ENCODE results near the gene NPW.

Gene NPW

DNA sequence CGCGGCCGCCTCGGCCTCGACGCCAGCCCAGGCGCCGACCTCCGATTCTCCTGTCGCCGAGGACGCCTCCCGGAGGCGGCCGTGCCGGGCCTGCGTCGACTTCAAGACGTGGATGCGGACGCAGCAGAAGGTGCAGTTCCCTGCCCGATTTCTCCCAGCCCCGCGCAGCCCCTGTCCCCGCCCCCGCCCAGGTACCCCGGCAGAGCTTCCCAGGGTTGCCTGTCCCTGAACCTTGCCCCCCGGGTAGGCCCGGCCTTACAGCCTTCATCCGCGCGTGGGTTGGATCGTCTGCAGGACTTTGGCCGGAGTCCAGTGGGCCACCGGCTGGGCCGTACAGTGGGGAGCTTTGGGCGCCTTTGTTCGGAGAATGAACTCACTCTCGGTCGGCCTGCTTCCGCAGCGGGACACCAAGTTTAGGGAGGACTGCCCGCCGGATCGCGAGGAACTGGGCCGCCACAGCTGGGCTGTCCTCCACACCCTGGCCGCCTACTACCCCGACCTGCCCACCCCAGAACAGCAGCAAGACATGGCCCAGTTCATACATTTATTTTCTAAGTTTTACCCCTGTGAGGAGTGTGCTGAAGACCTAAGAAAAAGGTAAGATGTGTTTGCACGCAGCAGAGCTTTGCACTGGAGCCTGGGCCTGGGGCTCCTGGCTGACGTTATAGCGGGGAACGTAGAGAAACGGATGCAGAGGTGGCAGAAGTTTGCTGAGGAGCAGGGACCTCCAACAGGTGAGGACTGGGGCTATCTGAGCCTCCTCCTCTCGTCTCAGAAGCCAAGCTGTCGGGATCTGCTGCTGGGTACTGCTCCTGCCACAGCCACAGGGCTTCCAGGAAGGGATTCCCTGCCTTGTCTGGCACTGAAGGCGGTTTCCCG, 35.0 kb upstream of the NPW start:
- no peak for DNase-seq

DNA sequence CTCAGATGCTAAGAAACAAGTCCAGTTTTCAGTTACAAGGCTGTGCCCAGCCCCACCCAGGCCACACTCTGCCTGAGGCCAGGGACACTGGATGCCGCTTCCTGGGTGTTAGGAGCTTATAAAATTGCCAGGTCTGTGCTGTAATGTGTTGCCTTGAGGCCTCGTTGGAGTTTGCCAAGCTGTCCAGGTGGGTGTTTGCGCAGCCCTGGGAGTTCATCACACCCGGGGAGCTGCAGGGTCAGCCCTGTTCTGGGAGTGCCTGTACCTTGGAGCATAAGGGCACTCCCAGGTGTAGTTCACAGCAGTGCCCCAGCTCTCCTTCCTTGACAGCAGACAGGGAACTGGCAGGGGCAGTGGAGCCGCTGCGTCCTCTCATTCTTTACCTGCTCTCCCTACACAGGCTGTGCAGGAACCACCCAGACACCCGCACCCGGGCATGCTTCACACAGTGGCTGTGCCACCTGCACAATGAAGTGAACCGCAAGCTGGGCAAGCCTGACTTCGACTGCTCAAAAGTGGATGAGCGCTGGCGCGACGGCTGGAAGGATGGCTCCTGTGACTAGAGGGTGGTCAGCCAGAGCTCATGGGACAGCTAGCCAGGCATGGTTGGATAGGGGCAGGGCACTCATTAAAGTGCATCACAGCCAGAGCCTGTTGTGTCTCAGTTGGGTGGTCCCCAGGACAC, 34.0 kb upstream of the NPW start:
- DNase-seq = no peak

DNA sequence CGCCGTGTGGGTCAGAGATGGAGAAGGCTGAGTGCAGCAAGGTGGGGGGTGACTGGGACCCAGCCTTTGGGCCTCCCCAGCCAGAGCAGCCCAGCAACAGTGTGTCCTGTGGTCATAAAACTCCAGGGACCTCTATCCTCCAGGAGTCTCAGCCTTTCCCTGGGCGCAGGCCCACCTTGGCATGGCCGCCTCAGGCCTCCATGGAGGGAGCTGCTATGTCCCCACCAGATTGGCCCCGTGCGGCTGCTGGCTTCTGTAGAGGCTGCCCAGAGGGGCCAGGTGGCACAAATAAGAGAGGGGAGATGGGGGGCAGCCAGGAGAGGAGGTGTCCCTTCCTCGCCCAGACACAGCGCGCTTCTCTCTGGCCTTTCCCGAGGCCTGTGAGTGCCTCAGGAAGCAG, 32.4 kb upstream of the NPW start:
- no peak for DNase-seq

DNA sequence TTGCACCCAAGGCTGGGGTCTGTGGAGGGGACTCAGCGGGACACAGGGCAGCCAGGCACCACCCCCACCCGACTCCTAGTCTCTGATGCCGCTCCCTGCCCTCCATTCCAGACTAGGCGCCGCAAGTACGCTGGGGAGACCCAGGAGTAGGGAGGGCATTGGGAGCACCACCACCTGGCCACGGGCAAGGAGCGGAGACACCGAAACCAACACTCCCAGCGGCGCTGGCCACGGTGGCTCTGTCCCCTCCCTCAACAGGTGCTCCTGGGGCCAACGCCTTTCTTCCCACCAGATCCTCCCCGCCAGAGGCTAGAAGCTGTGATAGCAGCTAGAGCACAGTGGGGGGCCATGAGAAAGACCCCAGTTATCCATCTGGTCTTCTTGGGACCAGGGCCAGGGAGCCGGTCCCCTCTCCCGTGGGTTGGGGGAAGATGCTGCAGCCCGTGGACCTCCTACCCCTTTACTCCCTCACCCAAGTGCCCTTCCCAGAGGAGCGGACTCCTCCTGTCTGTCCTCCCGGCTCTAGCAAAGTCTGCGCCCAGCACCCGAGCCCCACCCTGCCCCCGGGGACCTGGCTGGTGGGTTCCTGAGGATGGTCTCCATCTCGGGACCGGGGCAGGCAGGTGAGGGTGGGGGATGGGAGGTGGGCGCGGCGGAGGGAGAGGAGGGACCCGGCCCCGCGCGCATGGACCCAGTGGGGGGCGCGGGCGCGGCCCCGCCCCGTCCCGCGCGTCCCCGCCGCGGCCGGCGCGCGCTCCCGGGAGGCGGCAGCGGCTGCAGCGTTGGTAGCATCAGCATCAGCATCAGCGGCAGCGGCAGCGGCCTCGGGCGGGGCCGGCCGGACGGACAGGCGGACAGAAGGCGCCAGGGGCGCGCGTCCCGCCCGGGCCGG, 30.1 kb upstream of the NPW start, which contains the start of gene SYNGR3:
Gene SYNGR3, plus strand, starts transcription at position 762 of the 892 bp plus-strand sequence. CDS start 133 bp downstream, outside the sequence.
- DNase-seq = no peak

DNA sequence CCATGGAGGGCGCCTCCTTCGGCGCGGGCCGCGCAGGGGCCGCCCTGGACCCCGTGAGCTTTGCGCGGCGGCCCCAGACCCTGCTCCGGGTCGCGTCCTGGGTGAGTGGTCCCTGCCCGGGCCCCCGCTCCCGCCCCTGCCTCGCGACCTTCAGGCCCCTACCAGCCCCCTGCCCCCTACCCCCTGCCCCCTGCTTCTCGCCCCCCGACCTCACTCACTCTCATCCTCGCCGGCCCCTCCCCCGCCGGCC, 29.6 kb upstream of the NPW start:
- no peak for DNase-seq

DNA sequence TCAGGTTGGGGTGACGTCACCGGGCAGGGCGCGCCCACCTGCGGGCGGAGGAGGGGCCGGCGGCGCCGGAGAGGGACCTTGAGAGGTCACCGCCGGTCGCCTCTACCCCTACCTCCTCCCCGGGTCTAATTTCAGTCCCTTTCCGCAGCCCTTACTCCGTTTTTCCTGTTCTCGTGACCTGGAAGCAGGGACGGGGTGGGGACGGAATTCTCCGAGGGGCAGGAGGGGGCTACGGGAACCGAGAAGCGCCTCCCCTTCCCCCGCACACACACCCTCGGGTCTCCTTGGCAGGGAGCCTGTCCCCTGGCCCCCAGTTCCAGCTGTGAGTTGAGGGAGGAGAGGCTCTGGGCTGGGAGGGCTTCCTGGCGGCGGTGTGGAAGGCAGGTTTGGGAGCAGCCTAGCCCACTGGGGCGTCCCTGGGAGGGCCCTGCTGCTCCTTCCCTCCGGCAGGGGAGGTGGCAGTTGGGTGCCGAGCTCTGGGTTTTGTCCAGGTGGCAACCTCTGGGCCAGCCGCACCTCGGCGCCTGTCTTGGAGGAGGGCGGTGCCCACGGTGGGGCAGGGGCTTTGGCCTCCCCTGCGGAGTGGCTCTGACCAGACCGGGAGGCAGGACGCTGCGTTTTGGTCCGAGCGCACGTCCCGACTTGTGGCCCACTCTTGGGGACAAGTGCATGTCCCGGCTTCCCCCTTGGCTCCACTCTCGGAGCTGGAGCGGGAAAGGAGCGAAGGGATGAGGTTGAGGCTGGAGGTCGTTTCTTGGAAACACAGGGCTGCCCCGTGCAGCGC, 29.0 kb upstream of the NPW start:
- peak in 1 of 2 experiments; percentile 55 for DNase-seq

DNA sequence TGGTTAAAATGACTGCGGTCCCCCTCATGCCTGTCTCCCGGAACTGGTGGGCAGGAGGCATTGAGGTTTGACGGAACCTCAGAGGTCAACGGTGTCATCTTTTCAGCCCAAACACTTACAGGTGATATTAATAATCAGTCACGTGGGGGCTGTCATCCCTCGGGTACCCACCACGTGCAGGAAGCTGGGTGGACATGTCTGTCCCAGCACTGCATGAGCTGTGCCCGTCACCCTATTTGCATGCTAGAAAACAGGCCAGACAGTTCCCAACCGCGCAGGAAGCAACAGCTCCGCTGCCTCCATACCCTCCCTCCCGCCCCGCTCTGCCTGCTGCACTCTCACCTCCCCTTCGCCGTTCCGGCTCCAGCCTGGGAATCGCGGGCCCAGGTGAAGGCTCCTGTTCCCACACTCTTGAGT, 28.4 kb upstream of the NPW start:
- DNase-seq = peak in 1 of 2 experiments; percentile 61

DNA sequence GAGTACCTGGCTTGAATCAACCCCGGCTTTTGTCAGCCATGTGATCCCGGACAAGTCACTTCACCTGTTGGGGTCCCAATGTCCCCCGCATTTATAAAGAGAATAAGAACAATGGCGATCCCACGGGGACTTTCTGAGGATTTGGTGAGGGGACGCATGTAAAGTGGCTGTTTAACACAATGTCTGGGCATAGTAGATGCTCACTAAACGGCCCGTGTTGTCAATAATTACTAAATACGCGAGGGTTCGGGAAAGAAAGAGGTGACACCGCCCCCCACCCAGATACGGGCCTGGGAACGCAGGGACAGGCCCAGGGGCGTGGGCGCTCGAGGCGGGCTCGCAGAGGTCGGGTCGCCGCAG, 28.0 kb upstream of the NPW start:
- no peak for DNase-seq

DNA sequence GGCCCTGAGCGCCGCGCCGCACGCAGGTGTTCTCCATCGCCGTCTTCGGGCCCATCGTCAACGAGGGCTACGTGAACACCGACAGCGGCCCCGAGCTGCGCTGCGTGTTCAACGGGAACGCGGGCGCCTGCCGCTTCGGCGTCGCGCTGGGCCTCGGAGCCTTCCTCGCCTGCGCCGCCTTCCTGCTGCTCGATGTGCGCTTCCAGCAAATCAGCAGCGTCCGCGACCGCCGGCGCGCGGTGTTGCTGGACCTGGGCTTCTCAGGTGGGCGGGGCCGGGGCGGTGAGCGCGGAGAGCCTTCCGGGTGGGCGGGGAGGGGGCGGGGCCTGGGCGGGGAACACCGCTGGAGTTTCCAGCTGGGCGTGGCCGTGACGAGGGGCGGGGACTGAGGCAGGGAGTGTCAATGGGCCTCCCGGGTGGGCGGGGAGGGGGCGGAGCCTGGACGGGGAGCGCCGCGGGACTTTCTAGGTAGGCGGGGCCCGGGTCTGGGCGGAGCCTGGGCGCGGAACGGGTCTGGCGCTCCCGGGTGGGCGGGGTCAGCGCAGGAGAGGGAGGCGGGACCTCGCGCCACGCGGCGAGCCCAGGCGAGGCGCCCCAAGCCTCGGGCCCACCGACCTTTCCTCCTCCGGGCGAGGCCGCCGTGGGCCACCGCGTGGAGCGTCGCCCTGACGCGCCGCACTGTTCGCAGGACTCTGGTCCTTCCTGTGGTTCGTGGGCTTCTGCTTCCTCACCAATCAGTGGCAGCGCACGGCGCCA, 27.5 kb upstream of the NPW start:
- DNase-seq = peak; percentile 96 to 97

DNA sequence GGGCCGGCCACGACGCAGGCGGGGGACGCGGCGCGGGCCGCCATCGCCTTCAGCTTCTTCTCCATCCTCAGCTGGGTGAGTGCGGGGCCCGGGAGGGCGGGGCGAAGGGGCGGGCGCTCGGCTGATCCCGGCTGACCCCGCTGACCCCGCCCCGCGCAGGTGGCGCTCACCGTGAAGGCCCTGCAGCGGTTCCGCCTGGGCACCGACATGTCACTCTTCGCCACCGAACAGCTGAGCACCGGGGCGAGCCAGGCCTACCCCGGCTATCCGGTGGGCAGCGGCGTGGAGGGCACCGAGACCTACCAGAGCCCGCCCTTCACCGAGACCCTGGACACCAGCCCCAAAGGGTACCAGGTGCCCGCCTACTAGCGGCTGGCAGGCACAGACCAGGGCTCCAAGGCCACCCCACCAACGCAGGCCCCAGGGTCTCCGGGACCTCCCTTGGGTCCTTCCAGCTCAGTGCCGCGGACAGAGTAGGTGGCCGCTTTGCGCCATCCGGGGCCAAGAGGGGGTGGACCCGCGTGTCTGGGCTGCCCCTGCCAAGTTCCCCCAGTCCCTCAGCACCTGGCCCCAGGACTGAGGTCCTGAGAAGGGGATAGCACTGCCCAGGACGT, 26.8 kb upstream of the NPW start:
- DNase-seq = no peak

DNA sequence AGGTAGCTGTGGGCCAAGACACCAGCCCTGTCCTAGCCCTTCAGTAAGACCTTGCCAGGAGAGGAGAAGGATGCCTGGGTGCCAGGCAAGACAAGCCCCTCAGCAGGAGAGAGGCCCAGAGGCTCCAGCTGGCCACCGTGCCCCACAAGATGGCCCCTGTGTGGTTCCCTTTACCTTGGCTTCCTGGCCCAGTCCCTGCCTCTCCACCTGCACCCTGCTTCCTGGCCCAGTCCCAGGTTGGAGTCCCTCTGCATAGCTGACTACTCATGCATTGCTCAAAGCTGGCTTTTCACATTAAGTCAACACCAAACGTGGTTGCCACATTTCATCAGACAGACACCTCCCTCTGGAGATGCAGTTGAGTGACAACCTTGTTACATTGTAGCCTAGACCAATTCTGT, 25.9 kb upstream of the NPW start:
- DNase-seq = no peak

DNA sequence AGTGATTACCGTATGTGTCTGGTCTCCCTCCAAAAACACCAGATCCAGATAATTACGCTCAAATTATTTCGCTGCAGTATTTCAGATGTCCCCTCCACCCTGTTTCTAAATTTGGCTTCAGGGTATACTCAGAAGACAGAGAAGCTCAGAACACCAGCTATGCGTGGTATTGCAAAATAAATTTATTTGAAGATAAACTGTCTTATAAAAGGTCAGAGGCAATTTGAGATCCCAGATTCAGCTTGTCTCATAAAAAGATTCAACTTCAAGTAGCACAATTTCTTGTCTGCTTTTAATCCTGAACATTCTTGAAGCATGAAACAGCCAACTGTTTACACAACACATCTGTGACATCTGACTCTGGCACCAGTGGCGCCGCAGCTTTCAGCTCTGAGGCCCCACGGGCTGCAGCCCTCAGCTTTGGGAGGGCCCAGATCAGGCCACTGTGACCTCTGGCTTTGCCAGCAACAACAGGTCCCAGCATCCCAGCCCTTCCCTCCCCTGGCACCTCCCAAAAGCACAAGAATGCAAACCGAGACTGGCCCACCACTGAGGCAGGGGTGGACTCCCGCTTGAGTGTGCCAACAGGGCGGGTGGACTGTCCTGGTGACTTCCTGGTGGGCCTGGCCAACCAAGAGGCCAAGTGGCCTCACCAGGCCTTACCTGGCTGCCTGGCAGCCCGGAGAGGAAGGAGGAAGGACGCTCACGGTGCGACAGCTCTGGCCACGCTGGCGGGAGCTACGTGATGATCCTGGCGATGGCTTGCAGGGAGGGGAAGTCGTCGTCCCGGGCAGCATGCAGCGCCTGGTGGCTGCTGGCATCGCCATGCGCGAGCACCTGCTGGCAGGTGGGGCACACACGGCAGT, 21.9 kb upstream of the NPW start:
- DNase-seq = no peak

DNA sequence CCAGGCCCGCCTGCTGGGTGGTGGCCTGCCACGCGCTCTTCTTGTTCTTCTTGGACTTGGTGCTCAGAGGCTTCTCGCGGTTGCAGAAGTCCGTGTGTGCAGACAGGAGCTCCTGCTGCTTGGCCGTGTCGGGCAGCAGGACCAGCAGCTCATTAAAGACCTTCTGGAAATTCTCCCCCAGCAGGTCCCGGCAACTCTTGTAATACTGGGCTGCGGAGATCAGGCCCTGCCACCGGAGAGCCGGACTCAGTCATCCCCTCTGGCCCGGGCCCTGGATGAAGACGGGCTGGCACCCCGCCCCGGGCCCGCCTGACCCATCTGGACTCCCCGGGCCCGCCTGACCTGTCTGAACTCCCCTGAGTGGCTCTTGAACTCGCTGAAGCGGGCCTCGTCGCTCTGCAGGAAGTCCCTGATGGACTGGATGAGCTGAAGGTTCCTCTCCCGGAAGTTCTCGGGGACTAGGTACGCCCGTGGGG, 21.2 kb upstream of the NPW start:
- no peak for DNase-seq

DNA sequence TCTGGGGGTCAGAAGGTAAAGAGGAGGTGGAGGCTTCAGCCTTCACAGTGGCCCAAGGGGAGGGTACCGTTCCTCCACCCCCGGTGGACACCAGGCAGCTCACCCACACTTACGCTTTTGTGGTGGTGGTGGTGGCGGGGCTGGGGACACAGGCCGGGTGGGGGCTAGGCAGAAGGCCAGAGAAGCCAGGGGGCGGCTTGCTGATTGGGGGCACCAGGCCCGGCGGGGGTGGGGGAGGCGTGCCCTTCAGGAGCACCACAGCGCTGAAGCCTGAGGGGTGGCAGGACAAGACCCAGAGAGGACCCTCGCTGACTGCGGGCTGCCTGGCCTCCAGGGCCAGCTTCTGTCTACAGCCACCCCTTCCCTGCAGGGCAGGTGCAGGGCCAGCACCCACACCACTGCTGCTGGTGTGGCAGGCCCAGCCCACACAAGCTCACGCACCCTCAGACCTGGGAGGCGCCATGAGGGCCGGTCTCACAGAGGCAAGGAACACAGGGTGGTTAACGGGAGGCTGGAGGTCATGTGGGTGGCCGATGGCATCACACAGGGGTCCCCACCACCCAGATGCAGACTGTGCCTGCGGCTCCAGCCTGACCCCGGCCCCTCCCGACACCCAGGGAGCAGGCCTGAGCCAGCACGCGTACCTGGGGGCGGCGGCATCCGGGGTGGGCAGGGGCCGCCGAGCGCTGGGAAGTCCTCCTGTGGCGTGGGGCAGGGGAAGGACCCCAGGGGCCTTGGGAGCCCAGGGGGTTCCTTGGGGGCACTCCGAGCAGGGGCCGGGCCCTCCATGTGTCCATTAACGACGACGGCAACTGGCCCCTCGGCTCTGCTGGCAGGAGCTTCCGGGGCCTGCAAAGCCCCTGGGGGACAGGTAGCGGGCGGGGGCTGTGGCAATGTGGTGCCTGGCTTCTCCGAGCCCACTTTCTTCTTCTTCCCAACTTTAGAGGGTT, 20.5 kb upstream of the NPW start:
- DNase-seq = no peak

DNA sequence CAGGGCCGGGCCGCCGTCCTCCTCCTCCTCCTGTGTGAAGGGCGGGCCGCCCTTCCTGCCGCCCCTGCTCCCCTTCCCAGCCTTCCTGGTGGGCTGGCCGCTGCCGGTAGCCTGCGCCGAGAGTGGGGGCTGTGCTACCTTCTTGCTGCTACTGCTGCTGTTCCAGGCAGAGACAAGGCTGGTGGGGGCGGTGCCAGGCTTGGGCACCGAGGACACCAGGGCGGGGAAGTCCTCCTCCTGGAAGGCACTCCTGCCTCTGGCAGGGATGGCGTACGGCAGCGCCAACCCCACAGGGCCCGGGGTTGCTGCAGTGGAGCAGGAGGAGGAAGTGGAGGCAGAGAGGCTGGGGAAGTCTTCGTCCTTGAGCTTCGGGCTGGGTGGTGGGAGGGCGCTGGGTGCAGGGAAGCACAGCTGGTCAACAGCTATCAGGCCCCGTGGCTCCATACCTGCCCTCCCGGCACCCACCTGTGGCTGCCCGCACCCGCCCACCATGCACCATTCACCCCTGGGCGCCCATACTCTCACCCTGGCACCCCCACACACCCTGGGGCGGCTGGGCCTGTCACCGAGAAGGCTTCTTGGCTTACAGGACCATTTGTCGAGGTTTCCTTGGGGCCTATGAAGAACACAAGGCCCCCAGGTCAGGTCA, 19.6 kb upstream of the NPW start:
- DNase-seq = no peak

DNA sequence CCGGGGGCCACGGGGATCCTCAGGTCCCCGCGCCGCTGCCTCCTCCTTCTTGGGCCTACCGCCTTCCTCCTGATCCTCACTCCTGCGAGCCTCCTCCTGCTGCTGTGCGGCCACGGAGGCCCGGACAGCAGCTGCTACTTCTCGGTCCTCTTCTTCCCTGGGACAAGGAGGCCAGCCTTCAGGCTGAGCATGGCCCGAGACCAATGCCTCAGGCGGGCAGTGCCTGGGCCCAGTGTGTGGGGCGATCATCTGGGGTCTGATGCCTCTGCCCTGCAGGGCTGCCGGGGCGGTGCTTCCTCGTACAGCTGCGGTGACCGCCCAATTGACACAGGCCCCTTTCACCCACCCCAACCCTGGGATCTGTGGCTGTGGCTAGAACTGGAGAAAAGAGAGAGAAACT, 18.6 kb upstream of the NPW start:
- DNase-seq = no peak

DNA sequence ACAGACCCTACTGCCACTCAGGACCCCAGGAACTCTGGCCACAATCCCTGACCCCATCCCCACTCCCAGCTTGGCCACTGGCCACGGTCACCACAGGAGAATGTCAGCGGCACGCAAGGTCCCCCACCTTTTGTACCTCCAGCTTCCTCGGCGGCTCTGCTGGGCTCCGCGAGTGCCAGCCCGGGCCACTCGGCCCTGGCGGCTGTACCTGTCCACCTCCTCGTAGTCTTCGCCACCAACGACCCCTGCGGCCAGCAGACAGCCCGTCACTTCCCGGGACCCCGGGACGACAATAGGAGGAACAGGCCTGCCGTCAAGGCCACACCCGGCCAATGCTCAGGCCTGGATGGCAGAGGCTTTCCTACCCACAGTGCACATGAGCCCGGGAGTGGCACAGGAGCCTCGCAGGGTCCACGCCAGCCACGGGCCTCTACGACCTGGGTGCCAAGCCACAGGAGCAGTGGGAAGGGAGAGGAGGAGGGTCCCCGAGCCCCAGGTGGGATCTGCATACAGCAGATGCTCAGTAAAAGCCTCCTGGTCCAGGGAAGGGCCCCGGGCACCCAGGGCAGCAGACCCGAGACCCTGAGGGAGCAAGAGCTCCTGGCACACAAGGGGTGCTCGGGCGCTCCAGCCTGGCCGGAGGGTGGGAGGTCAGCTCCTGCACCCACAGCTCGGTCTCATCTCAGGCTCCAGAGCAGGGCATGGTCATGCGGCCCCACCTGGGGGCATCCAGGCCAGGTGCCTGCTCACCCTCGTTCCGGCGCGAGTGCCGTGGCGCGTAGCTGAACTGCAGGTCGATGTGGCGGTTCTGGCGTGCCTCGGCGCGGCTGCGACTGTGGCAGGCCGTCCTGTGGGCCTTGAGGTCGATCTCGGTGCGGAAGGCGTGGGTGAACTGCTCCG, 17.9 kb upstream of the NPW start:
- no peak for DNase-seq

Measured in activated CD4-positive, alpha-beta T cell treated with anti-CD3 and anti-CD28 coated beads, Interleukin-2, amount 50 U/mL, for 48 hours (primary cell).